Mesothelial cell of epicardium (in vitro differentiated cells): ENCODE results near the gene TNFAIP8. TPM values are rescaled to one million over a fixed set of nuclear protein-coding genes. Genes with fewer than 3 reads are reported as not detected.
A peak's percentile ranks its signal among the peaks of the same experiment; 100 is the strongest.

Experiments
- DNase-seq, 2 experiments: peaks; one replicate each; pipeline ENCODE4 v3.0.0; 2021; ENCODE audit warnings: low spot score in 2 of 2; ENCODE audit not compliant: unreplicated experiment in 2 of 2
- H3K27ac Mint-ChIP-seq: 2 replicates; pipeline ENCODE4 v1.8.0; 2021; ENCODE audit warnings: mixed read lengths
- H3K27me3 Mint-ChIP-seq: 2 replicates; pipeline ENCODE4 v1.8.0; 2021; ENCODE audit warnings: low read depth, mixed read lengths
- H3K36me3 Mint-ChIP-seq: 2 replicates; pipeline ENCODE4 v1.8.0; 2021; ENCODE audit warnings: mixed read lengths
- H3K4me1 Mint-ChIP-seq: 2 replicates; pipeline ENCODE4 v1.8.0; 2021; ENCODE audit warnings: mixed read lengths
- H3K4me3 Mint-ChIP-seq: 2 replicates; pipeline ENCODE4 v1.8.0; 2021; ENCODE audit warnings: mild to moderate bottlenecking, moderate library complexity, mixed read lengths
- H3K9me3 Mint-ChIP-seq: 2 replicates; pipeline ENCODE4 v1.8.0; 2021; ENCODE audit warnings: mixed read lengths
- total RNA-seq: library from RNA; stranded (reverse); gene quantifications from 3 replicates; pipeline ENCODE4 v1.2.1, GENCODE V29; 2021
- TF ChIP-seq, protein P1 (sequence below): fragments of 200-600 bp; sonication (generic); IDR thresholded peaks from one replicate; pipeline ENCODE4 v1.5.0; 2021; ENCODE audit warnings: antibody characterized with exemption; ENCODE audit not compliant: unreplicated experiment

Gene TNFAIP8
- total RNA-seq, 1 donor from 2014 or later = 26.5 TPM

DNA sequence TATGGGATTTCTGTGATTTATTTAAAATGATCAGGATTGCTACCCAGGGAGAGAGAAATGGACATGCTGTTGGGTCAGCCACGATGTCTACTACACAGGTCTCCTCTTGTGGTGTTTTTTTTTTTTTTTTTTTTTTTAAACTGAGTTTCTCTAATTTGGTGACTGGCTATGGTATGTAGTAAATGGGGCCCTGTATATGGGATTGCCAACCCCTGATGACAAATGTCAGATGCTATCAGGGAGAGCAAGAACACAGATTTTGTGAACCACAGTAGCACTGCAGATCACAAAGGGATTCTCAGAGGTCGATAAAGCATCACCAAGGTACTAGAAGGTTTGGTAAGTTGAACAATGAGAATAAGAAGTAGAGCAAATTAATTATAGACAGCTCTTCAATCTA, 16.5 kb upstream of the TNFAIP8 start:
- TF ChIP-seq, protein P1, sequence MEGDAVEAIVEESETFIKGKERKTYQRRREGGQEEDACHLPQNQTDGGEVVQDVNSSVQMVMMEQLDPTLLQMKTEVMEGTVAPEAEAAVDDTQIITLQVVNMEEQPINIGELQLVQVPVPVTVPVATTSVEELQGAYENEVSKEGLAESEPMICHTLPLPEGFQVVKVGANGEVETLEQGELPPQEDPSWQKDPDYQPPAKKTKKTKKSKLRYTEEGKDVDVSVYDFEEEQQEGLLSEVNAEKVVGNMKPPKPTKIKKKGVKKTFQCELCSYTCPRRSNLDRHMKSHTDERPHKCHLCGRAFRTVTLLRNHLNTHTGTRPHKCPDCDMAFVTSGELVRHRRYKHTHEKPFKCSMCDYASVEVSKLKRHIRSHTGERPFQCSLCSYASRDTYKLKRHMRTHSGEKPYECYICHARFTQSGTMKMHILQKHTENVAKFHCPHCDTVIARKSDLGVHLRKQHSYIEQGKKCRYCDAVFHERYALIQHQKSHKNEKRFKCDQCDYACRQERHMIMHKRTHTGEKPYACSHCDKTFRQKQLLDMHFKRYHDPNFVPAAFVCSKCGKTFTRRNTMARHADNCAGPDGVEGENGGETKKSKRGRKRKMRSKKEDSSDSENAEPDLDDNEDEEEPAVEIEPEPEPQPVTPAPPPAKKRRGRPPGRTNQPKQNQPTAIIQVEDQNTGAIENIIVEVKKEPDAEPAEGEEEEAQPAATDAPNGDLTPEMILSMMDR = no peak
- H3K27me3 Mint-ChIP-seq = no peaks in the 10 kb centered on the region
- H3K9me3 Mint-ChIP-seq = no peaks in the 10 kb centered on the region
- H3K4me3 Mint-ChIP-seq = no peak overlapping the region
- peaks cover 2% of the 10 kb centered on the region for H3K36me3 Mint-ChIP-seq
- H3K4me1 Mint-ChIP-seq = peaks cover 40% of the 10 kb centered on the region
- DNase-seq = no peak
- no peak overlapping the region for H3K27ac Mint-ChIP-seq

GRCh38 chr5:119339965-119340364, 15.9 kb upstream of the TNFAIP8 start:
- DNase-seq = no peak
- no peak overlapping the region for H3K4me3 Mint-ChIP-seq
- TF ChIP-seq, protein P1 = no peak
- H3K36me3 Mint-ChIP-seq = peaks cover 2% of the 10 kb centered on the region
- no peaks in the 10 kb centered on the region for H3K9me3 Mint-ChIP-seq
- peaks cover 33% of the 10 kb centered on the region for H3K4me1 Mint-ChIP-seq
- H3K27me3 Mint-ChIP-seq = no peaks in the 10 kb centered on the region
- H3K27ac Mint-ChIP-seq = no peak overlapping the region

GRCh38 chr5:119340597-119341218, 15.1 kb upstream of the TNFAIP8 start:
- peaks cover 2% of the 10 kb centered on the region for H3K36me3 Mint-ChIP-seq
- no peaks in the 10 kb centered on the region for H3K9me3 Mint-ChIP-seq
- H3K27me3 Mint-ChIP-seq = no peaks in the 10 kb centered on the region
- peaks cover 29% of the 10 kb centered on the region for H3K4me1 Mint-ChIP-seq
- TF ChIP-seq, protein P1 = no peak
- H3K4me3 Mint-ChIP-seq = no peak overlapping the region
- H3K27ac Mint-ChIP-seq = no peak overlapping the region
- DNase-seq = no peak

DNA sequence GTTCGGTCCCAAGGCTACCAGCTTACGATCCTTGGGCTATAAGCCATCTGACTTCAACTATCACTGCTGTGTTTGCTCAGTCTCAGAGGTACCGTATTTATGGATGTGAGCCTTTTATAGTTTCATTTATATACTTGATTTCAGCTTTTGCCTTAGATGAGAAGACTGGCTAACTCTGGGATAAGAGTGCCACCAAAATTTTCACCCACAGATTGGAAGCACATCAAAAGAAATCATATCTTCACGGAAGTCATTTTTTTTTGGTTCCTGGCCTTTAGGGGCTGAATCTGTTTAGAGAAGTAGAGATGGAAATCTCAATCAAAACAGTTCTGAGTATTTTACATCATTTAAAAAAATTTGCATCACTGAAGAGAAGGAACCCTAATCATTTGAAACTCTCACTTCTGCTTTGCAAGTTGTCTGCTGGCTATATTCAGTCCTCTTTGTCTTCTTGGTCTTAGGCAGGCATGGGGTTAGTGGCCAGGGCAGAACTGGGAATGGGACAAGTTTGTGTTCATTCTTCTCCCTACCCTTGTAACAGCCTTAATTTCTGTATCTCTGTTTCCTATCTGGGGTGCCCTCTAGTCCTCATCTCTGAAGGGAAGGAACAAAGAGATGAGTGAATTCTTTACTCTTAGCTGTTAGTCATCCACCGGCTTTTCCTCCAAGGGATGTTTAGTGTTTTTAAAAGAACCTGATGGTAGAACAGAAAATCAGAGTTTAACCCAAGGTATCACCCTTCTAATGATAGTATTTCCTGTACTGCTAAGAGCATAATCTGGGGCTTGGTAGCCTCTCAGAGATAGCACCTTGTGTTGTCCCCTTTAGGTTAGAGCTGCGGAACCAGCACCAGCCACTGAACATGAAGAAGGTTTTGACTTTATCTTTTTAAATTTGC, 14.1 kb upstream of the TNFAIP8 start:
- no peak for DNase-seq
- H3K4me1 Mint-ChIP-seq = peaks cover 26% of the 10 kb centered on the region
- H3K4me3 Mint-ChIP-seq = no peak overlapping the region
- peaks cover 2% of the 10 kb centered on the region for H3K36me3 Mint-ChIP-seq
- TF ChIP-seq, protein P1 = no peak
- H3K27ac Mint-ChIP-seq = no peak overlapping the region
- H3K27me3 Mint-ChIP-seq = no peaks in the 10 kb centered on the region
- no peaks in the 10 kb centered on the region for H3K9me3 Mint-ChIP-seq

- DNase-seq = no peak
- H3K9me3 Mint-ChIP-seq = no peaks in the 10 kb centered on the region
- peaks cover 2% of the 10 kb centered on the region for H3K36me3 Mint-ChIP-seq
- H3K4me3 Mint-ChIP-seq = no peak overlapping the region
- H3K4me1 Mint-ChIP-seq = peaks cover 24% of the 10 kb centered on the region
- no peaks in the 10 kb centered on the region for H3K27me3 Mint-ChIP-seq
- peak overlapping the region; percentile 0 for H3K27ac Mint-ChIP-seq
- TF ChIP-seq, protein P1 = no peak
Measured at GRCh38 chr5:119342406-119342805, 13.4 kb upstream of the TNFAIP8 start.
